NCI-H1105 treated with DMSO at 0.1 percent for 48 hours (cell line): ENCODE data around the gene METTL21C.

Source experiments
- DNase-seq: peaks from one replicate; lab custom pipeline; 2025; lab: John Stamatoyannopoulos, UW

METTL21C gene

DNA sequence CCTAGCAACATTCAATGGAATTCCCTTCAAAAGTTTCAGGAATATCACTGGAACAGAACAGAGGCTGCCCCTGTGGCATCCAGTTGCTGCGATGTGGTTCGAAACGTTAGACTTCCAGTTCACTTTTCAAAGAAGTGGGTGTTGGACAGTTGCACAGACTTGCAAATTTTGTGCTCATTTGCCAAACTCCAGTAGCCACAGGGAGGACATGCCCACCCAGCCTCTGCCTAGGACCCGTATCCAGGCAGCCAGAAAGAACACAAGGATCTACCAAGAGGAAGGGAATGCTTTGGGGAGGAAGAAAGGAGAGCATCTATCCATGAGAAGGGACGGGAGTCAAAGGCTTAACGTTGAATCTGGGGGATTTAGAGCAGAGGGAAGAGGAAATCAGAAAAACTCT is at the start of gene METTL21C:
Gene METTL21C, minus strand, starts transcription at position 108 of the 400 bp plus-strand sequence. CDS start 546 bp downstream, outside the sequence.
- DNase-seq = no peak

DNA sequence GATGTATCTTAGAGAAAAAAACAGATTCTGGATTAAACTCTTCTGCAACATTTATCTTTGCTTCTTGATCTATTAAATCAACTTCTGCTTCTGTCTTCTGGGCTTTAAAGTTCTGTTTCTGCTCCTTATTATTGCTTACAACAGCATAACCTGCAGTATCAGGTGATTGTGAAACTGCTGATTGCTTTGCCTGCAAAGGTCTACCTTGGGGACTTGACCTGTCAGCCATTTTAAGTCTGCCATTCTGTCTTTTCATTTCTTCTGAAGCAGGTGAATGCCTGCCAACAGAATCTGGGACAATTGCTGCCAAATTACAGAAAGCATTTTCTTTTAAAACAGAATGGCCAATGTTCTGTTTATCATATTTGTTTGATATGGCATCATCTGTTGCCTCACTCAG is 47.7 kb upstream of the METTL21C start:
- no peak for DNase-seq

DNA sequence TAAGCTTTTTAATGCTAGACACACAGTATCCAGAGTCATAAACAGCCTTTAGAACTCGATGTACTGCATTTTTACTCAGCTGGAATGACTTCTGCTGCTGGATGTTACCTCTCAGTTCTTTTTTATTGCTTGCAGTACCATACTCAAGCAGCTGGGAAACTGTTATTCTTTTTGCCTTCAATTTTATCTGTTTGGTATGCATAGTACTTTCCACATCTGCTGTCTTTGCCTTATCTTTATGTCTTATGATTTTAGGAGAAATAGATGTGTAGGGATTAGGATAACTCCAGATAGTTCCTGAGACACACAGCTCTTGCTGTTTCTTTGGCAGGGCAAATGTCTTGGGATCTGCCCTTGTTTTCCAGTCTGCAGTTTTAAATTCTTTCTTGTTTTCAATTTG is 47.3 kb upstream of the METTL21C start:
- no peak for DNase-seq

DNA sequence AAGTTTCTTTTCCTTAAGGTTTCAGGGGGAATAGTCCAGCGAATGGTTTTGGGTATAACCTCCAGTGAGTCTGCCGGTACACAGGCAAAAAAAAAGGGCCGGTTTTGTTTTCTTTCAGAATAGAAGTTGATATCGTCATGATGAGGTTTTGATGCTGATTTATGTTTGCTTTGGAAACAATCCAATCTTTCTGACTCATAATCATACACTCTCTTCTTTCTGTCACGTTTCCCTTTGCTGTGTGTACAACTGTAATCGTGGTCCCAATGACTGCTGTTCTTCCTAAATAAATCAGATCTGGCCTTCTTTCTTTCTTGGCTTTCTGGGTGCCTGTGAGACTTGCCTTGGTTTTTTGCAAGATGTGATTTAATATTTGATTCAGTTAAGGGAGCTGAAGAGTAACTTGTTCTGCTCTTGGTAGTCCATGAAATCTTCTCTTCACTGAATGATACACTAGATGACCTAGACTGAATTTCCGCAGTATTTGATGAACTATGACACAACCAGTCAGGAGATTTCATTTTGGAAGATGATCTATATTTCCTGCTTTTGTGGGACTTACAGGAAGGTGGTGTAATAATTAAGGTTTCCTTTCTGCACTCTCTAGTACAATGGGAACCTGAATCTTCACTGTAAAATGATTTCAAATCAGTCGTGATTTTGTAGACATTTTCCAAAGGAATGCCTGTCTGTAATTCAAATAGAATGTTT is 34.9 kb upstream of the METTL21C start:
- DNase-seq = peak; percentile 58

DNA sequence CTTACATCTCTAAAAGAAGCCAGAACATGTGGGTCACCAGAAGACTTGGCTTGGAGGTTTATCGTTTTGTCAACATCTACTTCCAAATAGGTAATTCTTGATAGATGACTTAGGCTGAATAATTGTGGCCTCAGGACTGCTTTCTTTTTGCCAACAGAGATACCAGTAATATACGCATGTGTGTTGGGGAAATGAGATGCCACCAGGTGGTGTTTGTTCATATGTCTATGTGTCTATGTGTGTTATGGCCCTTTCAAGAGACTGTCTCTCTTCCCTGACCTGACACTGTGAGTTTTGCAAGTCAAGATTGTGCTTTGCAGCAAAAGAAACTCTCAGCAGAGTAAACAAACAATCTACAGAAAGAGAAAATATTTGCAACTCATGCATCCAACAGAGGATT is 31.6 kb upstream of the METTL21C start:
- no peak for DNase-seq

DNA sequence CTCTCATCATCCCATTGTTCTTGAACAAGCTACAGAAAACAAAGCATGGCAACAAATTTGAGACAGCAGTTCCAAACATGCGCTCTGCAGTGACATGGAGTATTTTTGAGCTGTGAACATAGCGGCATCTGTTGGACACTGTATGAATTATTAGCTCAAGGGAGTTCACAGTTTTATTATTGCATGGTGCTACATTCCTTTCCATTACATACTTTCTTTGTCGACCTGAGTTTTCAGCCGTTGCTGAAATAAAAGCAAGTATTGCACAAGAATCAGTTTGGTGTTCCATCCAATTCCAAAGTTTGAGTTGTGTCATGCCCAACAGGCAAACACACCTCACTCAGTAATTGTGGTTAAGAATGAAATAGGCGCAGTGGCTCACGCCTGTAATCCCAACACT is 30.1 kb upstream of the METTL21C start:
- DNase-seq = no peak

DNA sequence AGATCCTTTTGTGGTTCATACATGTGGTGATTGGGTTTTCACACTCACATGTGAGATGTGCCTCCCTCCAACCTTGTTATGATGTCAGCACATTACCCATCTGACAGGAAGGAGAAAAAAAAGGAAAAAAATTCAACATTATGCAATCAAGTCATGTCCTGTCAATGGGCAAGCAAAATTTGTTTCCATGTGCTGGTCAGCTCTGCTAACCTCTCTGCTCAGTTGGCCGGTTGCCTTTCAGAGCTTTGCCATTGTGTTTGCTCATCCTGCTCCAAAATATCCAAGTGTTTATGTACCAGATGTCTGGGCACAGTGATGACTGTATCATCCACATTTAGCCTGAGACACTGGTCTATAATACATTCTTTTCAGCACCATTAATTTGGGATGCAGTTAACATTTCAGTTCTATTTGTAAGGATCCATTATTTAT is 27.0 kb upstream of the METTL21C start:
- no peak for DNase-seq

DNA sequence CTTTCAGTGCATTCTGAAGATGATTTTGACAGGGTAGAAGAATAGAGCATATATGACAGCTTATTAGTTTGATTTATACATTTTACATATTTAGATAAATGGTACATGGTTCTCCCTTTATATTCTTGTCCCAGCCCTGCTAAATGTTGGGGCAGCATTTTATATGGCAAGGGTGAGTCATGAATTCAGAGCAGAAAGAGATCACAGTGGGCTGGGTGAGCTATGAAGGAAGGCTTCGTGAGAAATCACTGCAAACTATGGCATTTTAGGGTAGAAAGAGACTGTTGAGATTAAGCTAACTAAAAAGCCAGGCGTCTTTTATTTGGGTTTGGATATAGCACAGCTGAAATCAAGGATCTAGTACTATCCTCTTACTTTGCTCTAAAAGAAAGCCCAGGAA is 23.9 kb upstream of the METTL21C start:
- no peak for DNase-seq

DNA sequence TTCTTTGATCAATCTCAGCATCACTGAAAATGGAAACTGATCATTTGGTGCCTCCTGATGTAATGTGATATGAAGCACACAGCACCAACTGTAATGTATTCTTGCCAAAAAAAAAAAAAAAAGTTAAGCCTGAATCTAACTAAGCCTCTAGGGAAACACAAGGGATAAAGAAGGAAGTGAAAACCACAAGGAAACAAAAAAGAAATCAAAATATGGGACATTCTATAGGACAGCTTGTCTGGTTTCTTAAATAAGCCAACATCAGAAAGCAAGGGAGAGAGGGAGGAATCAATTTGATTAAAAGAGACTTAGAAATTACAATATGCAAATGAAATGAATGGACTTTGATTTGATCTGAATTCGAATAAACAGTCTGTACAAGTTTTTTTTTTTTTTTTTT is 20.6 kb upstream of the METTL21C start:
- no peak for DNase-seq

DNA sequence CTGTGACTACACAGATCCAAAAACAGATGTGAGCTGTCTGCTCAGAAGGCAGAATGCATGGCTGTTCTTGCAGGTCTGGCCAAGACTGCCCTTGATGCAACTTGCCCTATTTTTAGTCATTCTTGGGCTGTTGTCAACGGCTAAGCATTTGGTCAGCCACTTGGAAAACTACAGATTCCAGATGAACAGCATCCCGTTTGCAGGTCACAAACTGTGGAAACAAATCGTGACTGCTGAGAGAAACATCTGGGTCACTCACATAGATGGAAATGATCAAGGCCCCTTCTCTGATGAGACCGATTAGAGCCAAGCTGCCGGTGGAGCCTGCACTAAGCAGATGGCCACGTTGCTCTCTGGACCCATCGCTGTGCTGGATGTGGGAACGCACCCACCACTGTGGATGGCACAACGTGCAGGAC is 15.4 kb upstream of the METTL21C start:
- DNase-seq = no peak

DNA sequence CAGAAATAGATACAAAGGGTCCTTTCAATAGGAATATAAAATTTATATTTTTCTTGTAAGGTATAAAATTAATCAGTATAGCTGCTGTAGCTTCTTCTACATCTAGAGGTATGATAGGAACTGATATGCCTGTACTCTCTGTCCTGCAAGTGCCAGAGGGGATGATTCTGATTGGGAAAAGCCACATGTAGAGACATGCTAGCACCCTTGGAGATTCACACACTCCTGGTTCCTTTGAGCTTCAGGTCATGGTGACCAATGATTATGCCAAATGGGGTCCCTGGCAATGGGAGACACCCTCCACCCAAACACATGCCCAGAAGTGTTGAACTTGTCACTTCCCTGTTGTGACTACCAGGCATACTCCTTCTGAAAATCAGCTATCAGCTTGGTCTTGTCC is 14.7 kb upstream of the METTL21C start:
- no peak for DNase-seq

DNA sequence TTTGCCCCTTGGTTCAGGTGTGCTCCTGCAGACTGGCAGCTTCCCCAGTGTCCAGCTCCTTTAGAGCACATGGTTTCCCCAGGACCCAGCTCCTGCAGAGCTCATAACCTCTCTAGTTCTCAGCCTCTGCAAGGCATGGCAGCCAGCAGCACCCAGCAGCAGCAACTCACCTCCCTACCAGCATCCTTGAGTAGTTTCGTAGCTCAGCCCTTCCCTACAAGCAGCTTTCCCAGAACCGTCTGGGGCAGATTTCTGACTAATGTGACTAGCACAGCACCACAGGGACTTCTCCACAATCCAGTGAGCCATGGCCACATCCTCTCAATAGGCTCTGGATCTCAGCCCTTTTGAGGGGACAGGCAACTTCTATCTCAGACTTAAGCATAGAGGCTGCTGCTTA is 14.1 kb upstream of the METTL21C start:
- DNase-seq = no peak

DNA sequence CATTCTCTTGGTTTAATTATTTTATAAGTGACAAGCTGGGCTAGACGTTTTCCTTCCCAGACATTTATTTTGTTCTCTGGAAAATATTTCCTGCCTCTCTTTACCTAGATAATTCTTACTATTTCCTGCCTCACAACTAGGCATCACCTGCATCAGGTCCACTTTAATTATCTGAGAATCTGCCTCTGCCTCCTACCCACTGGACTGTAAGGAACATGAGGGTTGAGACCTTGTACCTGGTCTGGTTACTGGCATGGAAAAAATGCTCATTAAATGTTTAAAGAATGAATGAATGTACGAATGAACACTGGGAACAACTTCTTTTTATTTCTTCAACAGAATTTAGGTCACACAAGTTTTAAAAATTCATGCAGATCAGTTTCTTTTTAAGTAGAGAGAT is 13.4 kb upstream of the METTL21C start:
- DNase-seq = no peak

DNA sequence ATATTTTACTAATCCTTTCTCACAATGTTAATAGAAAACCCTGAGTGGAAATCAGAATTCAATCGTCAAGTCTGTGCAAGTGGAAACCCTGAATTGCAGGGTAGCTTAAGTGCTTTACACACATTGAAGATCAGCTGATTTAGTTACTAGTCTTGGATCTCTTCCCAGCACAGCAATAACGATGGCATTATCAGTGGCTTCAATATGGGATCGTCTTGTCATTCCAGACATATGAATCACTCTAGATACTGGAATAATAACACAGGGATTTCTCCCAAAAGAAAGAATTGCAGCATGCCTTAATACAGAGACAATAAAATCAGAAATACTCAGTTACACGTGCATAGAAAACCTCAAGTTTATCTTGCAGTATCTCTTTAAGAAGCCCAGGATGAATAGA is 12.6 kb upstream of the METTL21C start:
- peak; percentile 79 for DNase-seq

DNA sequence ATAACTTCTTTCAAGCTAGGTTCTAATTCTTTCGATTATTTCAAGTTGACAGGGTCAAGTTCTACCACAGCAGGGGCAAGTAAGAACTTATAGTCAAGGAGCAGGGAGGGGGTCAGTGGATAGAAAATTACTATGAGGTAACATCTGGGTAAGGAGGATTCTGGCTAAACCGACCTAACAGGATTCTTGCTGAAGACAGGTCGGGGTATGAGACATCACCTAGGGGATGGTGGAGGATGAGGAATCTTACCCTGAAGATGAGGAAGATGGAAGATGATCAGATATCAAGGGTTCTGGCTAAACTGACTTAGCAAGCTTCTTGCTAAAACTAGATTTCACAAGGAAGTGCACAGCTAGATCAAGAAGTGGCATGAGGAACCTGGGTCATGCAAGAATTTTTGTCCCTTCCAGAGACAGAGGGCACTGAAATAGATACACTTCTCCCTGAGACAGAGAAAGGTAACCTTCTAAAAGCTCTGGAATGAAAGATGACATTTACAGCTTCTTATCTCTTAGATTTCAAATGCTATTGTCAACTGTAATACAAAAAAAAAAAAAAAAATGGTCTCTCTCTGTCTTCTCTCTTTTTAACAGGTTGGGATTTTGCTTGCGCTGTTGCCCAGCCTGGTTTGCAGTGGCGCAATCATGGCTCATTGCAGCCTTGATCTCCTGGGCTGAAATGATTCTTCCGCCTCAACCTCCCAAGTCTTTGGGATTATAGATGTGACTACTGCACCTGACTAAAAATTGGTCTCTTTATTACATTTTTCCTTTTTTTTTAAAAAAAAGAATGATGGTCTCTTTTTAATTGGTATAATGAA is 9.6 kb upstream of the METTL21C start:
- DNase-seq = no peak

DNA sequence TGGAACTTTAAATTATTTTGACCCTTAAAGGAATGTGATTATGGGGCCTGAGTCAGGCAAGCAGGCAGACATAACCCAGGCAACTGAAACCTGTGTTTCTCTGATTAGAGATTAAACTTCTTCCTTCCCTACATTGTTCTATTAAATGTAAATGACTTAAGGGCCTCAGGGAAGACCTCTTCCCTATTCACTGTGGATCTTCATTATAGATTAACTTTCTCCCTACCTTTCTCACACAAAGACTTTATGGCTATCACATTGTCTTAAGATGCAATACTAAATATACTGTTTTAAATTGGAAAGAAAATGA is 8.8 kb upstream of the METTL21C start:
- DNase-seq = no peak

DNA sequence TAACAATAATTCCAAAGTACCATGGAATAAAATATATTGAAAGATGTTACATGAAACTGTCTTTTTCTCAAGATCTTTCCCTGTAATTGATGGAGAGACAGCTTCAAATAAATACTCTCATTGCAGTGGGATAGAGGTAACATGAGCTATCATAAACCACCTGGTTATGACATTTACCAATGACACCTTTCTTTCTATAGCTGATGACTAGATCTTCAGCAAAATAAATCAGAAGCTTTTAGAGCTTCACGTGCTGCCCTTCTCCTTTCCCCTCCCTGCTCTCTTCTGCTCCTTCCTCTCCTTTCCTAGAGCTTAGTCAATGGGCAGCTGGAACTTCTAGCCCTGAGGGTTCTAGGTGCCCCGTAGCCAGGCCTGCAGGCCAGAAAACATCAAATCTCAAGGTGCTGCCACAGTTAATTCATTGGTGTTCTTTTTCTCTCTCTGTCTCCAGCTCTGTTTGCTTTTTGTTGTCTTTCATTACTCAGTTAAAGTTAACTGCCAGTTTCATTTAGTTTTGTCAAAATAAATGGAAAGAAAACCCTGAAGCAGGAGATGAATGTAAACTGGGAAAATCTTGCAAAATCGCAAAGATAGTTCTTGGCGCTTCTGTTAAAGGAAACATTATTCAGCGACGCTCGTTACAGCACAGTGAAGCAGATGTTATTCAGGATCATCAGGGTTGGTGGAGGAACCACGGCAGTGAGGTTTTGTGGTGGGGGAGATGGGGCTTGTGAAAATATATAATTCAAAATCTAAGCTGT is 8.3 kb upstream of the METTL21C start:
- no peak for DNase-seq

DNA sequence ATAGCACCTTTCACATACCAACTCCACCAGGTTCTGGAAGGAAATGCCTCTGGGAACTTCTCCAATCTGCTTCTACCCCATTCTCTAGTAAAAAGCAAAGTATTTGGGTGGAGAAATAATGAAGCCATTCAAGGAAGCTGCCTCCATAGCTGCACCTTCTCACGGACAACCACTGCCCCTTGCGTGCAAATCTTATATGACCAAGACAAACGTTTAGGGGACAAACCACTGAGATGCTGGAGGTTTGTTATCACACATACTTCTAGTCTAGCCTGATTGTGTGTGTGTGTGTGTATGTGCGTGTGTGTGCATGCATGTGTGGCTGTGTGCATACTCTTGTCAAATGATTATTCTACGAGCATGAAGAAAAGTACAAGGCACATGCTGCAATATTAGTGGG is 6.5 kb upstream of the METTL21C start:
- no peak for DNase-seq

DNA sequence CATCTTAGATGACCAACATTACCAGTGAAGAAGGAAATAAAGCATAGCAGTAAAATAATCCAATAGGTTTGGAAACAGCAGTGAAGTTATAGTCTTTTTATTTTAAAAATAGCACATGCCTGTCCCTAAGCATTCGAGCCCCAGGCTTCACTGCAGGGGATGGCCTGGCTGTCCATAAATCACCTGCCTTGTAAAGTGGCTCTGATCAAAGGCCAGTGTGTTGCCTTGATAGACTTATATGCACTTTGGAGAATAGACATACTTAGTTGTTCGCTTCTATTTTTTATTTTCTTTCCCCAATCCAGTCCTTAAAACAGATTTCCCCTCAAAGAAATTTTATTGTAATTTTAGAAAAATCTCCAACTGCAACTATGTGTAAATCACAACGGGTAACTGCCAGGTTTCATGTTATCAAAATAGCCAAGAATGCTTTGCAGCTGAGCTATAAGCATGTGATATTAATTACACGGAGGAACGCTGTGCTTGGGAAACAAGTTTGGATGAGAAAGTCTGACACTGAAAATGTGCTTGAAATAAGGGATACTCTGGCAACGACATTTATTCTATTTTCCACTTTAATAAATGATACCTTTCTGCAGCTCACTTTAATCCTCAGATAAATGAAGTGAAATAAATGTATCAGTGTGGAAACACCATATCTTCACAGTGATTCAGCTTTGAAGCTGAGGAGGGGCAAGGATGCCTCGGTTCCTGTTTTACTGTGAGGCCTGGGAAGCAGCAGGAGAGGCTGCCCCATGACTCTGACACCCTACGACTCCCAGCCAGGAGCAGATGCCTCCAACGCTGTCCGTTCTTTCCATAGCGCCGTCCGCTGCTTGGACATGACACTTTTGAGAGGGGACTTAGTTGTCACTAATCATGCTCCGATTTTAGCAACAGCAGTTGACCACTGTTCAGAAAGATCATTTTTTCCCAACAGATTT is 5.5 kb upstream of the METTL21C start:
- DNase-seq = no peak

DNA sequence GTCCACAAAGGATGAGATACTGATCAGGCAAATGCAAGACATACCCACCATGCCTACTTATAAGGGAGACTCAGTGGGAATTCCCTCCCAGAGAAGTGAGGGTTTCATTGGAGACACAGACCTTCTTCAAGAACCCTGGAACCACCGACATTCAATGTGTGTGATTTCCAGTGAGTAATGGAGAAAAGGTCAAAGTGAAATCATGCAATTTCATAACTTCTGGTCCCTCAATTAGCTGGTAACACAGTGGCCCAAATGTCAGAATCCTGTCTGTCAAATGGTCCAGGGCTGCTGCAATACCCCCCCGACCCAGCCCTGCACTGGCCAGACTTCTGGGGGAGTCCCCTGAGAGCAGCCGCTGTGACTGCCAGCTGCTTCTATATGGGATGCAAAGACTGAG is 4.7 kb upstream of the METTL21C start:
- DNase-seq = no peak

DNA sequence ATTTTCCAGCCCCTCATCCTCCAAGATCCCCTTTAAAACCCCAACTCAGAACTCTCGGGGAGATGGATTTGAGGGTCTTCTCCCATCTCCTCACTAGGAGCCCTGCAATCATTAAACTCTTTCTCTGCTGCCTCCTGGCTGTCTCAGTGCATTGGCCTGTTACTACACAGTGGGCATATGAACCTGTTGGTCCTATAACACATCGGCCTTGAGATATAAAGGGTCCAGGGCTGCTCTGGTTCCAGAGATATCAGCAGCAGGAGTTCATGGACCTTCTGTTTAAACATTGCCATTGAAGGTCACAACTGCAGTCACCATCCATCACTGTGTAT is 3.8 kb upstream of the METTL21C start:
- no peak for DNase-seq
